Choroid plexus epithelial cell (primary cell): ENCODE data around the gene ZFR.

Experiments used
- DNase-seq: peaks from one replicate; pipeline ENCODE4 v3.0.0-alpha.2; 2010; ENCODE audit warnings: low read depth
- H3K4me3 ChIP-seq: 2 replicates; pipeline ENCODE4 v1.5.1; 2011; ENCODE audit warnings: low read depth, mild to moderate bottlenecking, control low read depth, low read length, moderate library complexity
- TF ChIP-seq, protein P1 (sequence below): conservative IDR thresholded peaks from 2 replicates; pipeline ENCODE4 v1.5.1; 2011; ENCODE audit warnings: low read depth, mild to moderate bottlenecking, control low read depth, inconsistent platforms, low read length, moderate library complexity

Gene ZFR

GRCh38 chr5:32479096-32479495 lies 34.6 kb upstream of the ZFR start:
- DNase-seq: no peak
- TF ChIP-seq, protein P1, sequence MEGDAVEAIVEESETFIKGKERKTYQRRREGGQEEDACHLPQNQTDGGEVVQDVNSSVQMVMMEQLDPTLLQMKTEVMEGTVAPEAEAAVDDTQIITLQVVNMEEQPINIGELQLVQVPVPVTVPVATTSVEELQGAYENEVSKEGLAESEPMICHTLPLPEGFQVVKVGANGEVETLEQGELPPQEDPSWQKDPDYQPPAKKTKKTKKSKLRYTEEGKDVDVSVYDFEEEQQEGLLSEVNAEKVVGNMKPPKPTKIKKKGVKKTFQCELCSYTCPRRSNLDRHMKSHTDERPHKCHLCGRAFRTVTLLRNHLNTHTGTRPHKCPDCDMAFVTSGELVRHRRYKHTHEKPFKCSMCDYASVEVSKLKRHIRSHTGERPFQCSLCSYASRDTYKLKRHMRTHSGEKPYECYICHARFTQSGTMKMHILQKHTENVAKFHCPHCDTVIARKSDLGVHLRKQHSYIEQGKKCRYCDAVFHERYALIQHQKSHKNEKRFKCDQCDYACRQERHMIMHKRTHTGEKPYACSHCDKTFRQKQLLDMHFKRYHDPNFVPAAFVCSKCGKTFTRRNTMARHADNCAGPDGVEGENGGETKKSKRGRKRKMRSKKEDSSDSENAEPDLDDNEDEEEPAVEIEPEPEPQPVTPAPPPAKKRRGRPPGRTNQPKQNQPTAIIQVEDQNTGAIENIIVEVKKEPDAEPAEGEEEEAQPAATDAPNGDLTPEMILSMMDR: no peak

GRCh38 chr5:32476891-32477290 lies 32.4 kb upstream of the ZFR start:
- no peak for DNase-seq
- H3K4me3 ChIP-seq: no peak overlapping the region
- TF ChIP-seq, protein P1: no peak

More at GRCh38 chr5:32479096-32479495, 34.6 kb upstream of the ZFR start:
- H3K4me3 ChIP-seq: no peak overlapping the region

DNA sequence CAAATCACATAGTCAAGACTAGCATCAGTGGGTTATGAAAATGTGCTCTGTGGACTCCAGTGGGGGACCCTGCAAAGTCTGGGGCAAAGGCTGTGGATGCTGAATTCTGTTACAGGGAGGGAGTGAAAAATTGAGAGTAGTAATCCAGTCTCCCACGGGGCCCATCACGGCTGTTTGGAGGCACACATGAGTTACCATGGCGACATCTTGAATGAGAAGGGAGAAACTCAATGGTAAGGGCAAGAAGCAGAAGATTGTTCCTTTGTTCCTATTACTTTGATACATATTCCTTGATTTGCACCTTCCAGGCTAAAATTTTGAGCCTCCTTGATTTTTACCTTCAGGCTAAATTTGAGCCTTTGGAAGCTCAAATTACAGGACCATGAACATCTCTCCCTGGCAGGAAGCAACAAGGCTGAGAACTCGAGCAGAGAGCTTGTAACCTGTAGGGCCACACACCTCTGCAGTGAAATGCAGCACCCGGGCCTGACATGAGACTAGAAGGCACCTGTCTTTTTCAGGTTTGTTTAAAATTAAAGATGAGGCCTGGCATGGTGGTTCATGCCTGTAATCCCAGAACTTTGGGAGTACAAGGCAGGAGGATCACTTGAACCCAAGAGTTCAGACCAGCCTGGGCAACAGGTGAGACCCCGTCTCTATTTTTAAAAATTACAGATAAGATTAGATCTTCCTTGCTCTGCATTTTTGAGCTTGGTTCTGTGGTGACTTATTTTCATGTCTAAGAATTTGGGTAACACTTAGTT lies 31.0 kb upstream of the ZFR start:
- TF ChIP-seq, protein P1: no peak
- H3K4me3 ChIP-seq: no peak overlapping the region
- DNase-seq: no peak

- TF ChIP-seq, protein P1: no peak
- no peak overlapping the region for H3K4me3 ChIP-seq
- DNase-seq: no peak
These were observed 29.8 kb upstream of the ZFR start for GRCh38 chr5:32474209-32474854.

GRCh38 chr5:32473072-32473471 lies 28.5 kb upstream of the ZFR start:
- no peak for DNase-seq
- TF ChIP-seq, protein P1: no peak
- no peak overlapping the region for H3K4me3 ChIP-seq

GRCh38 chr5:32471784-32472183 lies 27.2 kb upstream of the ZFR start:
- no peak for DNase-seq
- TF ChIP-seq, protein P1: no peak
- H3K4me3 ChIP-seq: no peak overlapping the region

DNA sequence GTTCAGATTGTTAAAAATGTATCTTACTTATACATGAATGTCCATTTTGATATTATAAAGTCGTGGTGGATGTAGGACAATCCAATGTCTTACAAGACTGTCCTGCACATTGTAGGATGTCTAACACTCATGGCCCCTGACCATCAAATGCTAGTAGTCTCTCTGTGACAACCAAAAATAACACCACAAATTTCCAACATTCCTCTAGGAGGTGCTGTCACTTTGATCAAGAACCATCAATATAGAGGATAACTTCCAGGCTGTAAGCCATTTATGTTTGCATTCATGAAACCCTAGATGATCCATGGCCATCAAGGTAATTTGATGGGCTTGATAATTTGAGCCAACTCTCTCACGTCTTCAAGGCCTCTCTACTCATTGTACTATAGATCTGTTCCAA lies 20.5 kb upstream of the ZFR start:
- DNase-seq: no peak
- H3K4me3 ChIP-seq: no peak overlapping the region
- TF ChIP-seq, protein P1: no peak
